HEK293 (cell line): ENCODE data around the gene POLK.

ENCODE experiments used
- GLIS2 ChIP-seq: fragments of 450-650 bp; formaldehyde crosslinking; IDR thresholded peaks from 2 replicates; pipeline ENCODE4 v1.5.1; 2016; ENCODE audit warnings: missing biosample characterization, missing genetic modification characterization
- IKZF3 ChIP-seq: fragments of 450-650 bp; IDR thresholded peaks from 2 replicates; pipeline ENCODE4 v1.5.0; 2018; ENCODE audit warnings: missing biosample characterization, mild to moderate bottlenecking, missing genetic modification characterization, moderate library complexity
- KLF1 ChIP-seq: fragments of 450-650 bp; formaldehyde crosslinking; IDR thresholded peaks from 2 replicates; pipeline ENCODE4 v1.5.1; 2016; ENCODE audit warnings: missing biosample characterization, missing genetic modification characterization
- KLF9 ChIP-seq: fragments of 450-650 bp; formaldehyde crosslinking; IDR thresholded peaks from 2 replicates; pipeline ENCODE4 v1.5.1; 2016; ENCODE audit warnings: missing biosample characterization, missing genetic modification characterization, low read depth
- RBAK ChIP-seq: fragments of 450-650 bp; formaldehyde crosslinking; IDR thresholded peaks from 2 replicates; pipeline ENCODE4 v1.5.1; 2016; ENCODE audit warnings: missing biosample characterization, missing genetic modification characterization
- ZBTB1 ChIP-seq: fragments of 450-650 bp; formaldehyde crosslinking; IDR thresholded peaks from 2 replicates; pipeline ENCODE4 v1.5.1; 2016; ENCODE audit warnings: missing biosample characterization, missing genetic modification characterization
- ZBTB20 ChIP-seq: fragments of 450-650 bp; formaldehyde crosslinking; IDR thresholded peaks from 2 replicates; pipeline ENCODE4 v1.5.1; 2016; ENCODE audit warnings: missing biosample characterization, missing genetic modification characterization
- ZBTB7A ChIP-seq: fragments of 450-650 bp; formaldehyde crosslinking; IDR thresholded peaks from 2 replicates; pipeline ENCODE4 v1.5.1; 2016; ENCODE audit warnings: low read depth, missing biosample characterization, missing genetic modification characterization
- ZNF133 ChIP-seq: fragments of 450-650 bp; formaldehyde crosslinking; IDR thresholded peaks from 2 replicates; pipeline ENCODE4 v1.5.1; 2016; ENCODE audit warnings: missing biosample characterization, missing genetic modification characterization
- ZNF169 ChIP-seq: fragments of 450-650 bp; formaldehyde crosslinking; IDR thresholded peaks from 2 replicates; pipeline ENCODE4 v1.5.1; 2016; ENCODE audit warnings: missing biosample characterization, missing genetic modification characterization
- ZNF23 ChIP-seq: fragments of 450-650 bp; formaldehyde crosslinking; IDR thresholded peaks from 2 replicates; pipeline ENCODE4 v1.5.1; 2016; ENCODE audit warnings: missing biosample characterization, missing genetic modification characterization, borderline replicate concordance
- ZNF239 ChIP-seq: fragments of 450-650 bp; formaldehyde crosslinking; IDR thresholded peaks from 2 replicates; pipeline ENCODE4 v1.5.1; 2016; ENCODE audit warnings: missing biosample characterization, missing genetic modification characterization
- ZNF274 ChIP-seq, 2 experiments: fragments of 200-500 bp in 1 of 2; fragments of 450-650 bp in 1 of 2; sonication (Bioruptor generic) in 1 of 2; formaldehyde crosslinking in 1 of 2; IDR thresholded peaks; 2 replicates each; pipeline versions ENCODE4 v1.5.1 to v1.6.1; 2014 to 2016; ENCODE audit warnings: borderline replicate concordance in 1 of 2, inconsistent platforms in 1 of 2, low read length in 1 of 2, missing biosample characterization in 1 of 2, missing genetic modification characterization in 1 of 2
- ZNF488 ChIP-seq: fragments of 450-650 bp; formaldehyde crosslinking; IDR thresholded peaks from 2 replicates; pipeline ENCODE4 v1.5.1; 2016; ENCODE audit warnings: missing biosample characterization, missing genetic modification characterization
- ZNF518A ChIP-seq: fragments of 450-650 bp; formaldehyde crosslinking; conservative IDR thresholded peaks from 2 replicates; pipeline ENCODE4 v1.5.1; 2016; ENCODE audit warnings: low read depth, missing biosample characterization, missing genetic modification characterization
- ZNF530 ChIP-seq: fragments of 450-650 bp; formaldehyde crosslinking; IDR thresholded peaks from 2 replicates; pipeline ENCODE4 v1.5.1; 2016; ENCODE audit warnings: low read depth, missing biosample characterization, missing genetic modification characterization
- ZNF580 ChIP-seq: fragments of 450-650 bp; formaldehyde crosslinking; IDR thresholded peaks from 2 replicates; pipeline ENCODE4 v1.5.1; 2016; ENCODE audit warnings: missing biosample characterization, missing genetic modification characterization
- ZNF596 ChIP-seq: fragments of 450-650 bp; IDR thresholded peaks from 2 replicates; pipeline ENCODE4 v1.5.0; 2018; ENCODE audit warnings: missing biosample characterization, mild to moderate bottlenecking, missing genetic modification characterization, moderate library complexity
- ZNF660 ChIP-seq: fragments of 450-650 bp; IDR thresholded peaks from 2 replicates; pipeline ENCODE4 v1.5.1; 2018; ENCODE audit warnings: missing biosample characterization, mild to moderate bottlenecking, missing genetic modification characterization
- ZNF677 ChIP-seq: fragments of 450-650 bp; IDR thresholded peaks from 2 replicates; pipeline ENCODE4 v1.5.0; 2018; ENCODE audit warnings: missing biosample characterization, mild to moderate bottlenecking, missing genetic modification characterization, moderate library complexity
- ZNF692 ChIP-seq: fragments of 450-650 bp; formaldehyde crosslinking; IDR thresholded peaks from 2 replicates; pipeline ENCODE4 v1.5.1; 2016; ENCODE audit warnings: missing biosample characterization, missing genetic modification characterization
- ZSCAN16 ChIP-seq: fragments of 450-650 bp; formaldehyde crosslinking; IDR thresholded peaks from 2 replicates; pipeline ENCODE4 v1.5.1; 2016; ENCODE audit warnings: missing biosample characterization, missing genetic modification characterization
- ZSCAN30 ChIP-seq: fragments of 450-650 bp; IDR thresholded peaks from 2 replicates; pipeline ENCODE4 v1.5.1; 2018; ENCODE audit warnings: missing biosample characterization, mild to moderate bottlenecking, missing genetic modification characterization, moderate library complexity
- TF ChIP-seq, protein P1 (sequence below): fragments of 450-650 bp; formaldehyde crosslinking; IDR thresholded peaks from 2 replicates; pipeline ENCODE4 v1.5.1; 2016; ENCODE audit warnings: missing biosample characterization, missing genetic modification characterization
- TF ChIP-seq, protein P2 (sequence below): fragments of 450-650 bp; formaldehyde crosslinking; IDR thresholded peaks from 2 replicates; pipeline ENCODE4 v1.5.1; 2016; ENCODE audit warnings: missing biosample characterization, missing genetic modification characterization

Gene POLK

DNA sequence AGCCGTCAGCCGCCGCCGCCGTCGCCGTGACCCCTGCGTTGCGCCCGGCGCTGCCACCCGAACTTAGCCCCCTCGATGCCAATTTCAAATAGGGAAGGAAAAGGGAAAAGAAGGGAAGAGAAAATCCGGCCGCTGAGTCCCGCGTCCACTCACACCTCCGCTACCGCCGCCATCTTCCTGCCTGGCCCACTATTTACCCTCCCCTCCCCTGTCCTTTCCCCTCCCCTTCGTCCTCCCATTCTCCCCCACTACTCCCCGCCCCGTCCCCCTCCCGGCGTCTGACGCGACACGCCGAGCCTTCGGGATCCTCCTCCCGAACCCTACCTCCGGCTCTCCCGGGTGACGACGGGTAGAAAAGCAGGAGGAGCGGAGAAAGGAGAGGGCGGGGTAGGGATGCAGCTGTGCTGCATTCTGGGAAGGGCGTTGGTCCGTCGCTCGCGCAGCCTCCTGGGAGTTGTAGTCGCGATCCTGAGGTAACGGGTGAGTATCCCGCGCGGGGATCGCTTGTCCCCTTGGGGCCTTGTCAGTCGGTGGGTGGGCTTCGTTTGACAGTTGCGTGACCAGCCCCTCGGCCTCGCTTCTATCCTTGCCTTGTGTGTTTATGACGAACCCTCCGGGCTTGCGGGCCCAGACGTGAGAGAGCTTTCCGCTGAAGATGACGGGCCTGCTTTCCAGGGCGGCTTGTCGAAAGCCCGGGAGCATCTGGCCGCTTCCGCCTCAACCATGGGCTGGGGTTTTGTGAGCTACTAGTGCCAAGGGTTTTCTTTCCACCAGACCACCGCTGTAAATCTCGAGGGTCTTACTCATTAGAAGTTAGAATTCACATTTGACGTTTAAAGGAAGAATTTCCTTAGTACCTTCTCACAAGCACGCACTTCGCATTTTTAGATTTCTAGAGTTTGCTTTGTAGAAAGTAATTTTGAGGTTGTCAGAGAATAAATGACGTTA is at the start of gene POLK, which contains the start of gene CERT1 (continued):
- TF ChIP-seq ZBTB7A (tag by site-specific recombination), result peak; percentile 28; the same call in 1 of the 2 replicates
- no peak for TF ChIP-seq ZNF488 (tag by site-specific recombination)
- peak; percentile 97 for TF ChIP-seq KLF1
- TF ChIP-seq ZNF169 (tag by site-specific recombination), result no peak
- no peak for TF ChIP-seq ZNF274 (IDR thresholded peaks at IDR 0.05; ENCODE audit: low read length)
- TF ChIP-seq ZNF274 (tag by site-specific recombination; IDR thresholded peaks at IDR 0.05; ENCODE audit: borderline replicate concordance), result no peak
- no peak for TF ChIP-seq ZNF677 (tag by site-specific recombination)
- peak; percentile 96 for TF ChIP-seq ZBTB20
- 0 out of 2 replicates have a peak, but pooled peaks have one; percentile 53 for TF ChIP-seq ZBTB1 (tag by site-specific recombination)
- no peak for TF ChIP-seq ZNF518A (tag by site-specific recombination)
- peak; percentile 68; the same call in 1 of the 2 replicates for TF ChIP-seq ZSCAN30 (tag by site-specific recombination)
- no peak for TF ChIP-seq RBAK (tag by site-specific recombination)
- TF ChIP-seq, protein P1, sequence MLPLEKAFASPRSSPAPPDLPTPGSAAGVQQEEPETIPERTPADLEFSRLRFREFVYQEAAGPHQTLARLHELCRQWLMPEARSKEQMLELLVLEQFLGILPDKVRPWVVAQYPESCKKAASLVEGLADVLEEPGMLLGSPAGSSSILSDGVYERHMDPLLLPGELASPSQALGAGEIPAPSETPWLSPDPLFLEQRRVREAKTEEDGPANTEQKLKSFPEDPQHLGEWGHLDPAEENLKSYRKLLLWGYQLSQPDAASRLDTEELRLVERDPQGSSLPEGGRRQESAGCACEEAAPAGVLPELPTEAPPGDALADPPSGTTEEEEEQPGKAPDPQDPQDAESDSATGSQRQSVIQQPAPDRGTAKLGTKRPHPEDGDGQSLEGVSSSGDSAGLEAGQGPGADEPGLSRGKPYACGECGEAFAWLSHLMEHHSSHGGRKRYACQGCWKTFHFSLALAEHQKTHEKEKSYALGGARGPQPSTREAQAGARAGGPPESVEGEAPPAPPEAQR (tag by site-specific recombination), result no peak
- TF ChIP-seq, protein P2, sequence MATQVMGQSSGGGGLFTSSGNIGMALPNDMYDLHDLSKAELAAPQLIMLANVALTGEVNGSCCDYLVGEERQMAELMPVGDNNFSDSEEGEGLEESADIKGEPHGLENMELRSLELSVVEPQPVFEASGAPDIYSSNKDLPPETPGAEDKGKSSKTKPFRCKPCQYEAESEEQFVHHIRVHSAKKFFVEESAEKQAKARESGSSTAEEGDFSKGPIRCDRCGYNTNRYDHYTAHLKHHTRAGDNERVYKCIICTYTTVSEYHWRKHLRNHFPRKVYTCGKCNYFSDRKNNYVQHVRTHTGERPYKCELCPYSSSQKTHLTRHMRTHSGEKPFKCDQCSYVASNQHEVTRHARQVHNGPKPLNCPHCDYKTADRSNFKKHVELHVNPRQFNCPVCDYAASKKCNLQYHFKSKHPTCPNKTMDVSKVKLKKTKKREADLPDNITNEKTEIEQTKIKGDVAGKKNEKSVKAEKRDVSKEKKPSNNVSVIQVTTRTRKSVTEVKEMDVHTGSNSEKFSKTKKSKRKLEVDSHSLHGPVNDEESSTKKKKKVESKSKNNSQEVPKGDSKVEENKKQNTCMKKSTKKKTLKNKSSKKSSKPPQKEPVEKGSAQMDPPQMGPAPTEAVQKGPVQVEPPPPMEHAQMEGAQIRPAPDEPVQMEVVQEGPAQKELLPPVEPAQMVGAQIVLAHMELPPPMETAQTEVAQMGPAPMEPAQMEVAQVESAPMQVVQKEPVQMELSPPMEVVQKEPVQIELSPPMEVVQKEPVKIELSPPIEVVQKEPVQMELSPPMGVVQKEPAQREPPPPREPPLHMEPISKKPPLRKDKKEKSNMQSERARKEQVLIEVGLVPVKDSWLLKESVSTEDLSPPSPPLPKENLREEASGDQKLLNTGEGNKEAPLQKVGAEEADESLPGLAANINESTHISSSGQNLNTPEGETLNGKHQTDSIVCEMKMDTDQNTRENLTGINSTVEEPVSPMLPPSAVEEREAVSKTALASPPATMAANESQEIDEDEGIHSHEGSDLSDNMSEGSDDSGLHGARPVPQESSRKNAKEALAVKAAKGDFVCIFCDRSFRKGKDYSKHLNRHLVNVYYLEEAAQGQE, result peak; percentile 72
- peak; percentile 100 for TF ChIP-seq IKZF3
- TF ChIP-seq ZSCAN16, result no peak
- TF ChIP-seq KLF9 (tag by site-specific recombination), result peak; percentile 55
- TF ChIP-seq ZNF239 (tag by site-specific recombination), result no peak
- TF ChIP-seq ZNF580, result peak; percentile 69; the same call in 1 of the 2 replicates
- TF ChIP-seq GLIS2 (tag by site-specific recombination), result peak; percentile 75
- TF ChIP-seq ZNF660, result peak; percentile 79
- TF ChIP-seq ZNF530, result no peak
- TF ChIP-seq ZNF133 (tag by site-specific recombination), result no peak
- TF ChIP-seq ZNF692 (tag by site-specific recombination), result no peak
- no peak for TF ChIP-seq ZNF596
- 0 out of 2 replicates have a peak, but pooled peaks have one; percentile 17 for TF ChIP-seq ZNF23
